Naive thymus-derived CD8-positive, alpha-beta T cell (primary cell): ENCODE data around the gene ZBTB7A. TPM values are rescaled to one million over a fixed set of nuclear protein-coding genes. Genes with fewer than 3 reads are reported as not detected.

Experiments used
- ATAC-seq, 2 donors: fragments of 150-1000 bp; cut with Tn5 transposase in 1 of 2; sonication (Bioruptor Pico), chemical (Tn5 transposase) in 1 of 2; 1 replicate in 1 of 2; 2 replicates in 1 of 2; pipeline ENCODE4 v1.10.0; 2021; ENCODE audit warnings: mild to moderate bottlenecking in 2 of 2, moderate library complexity in 2 of 2
- POLR2A ChIA-PET: fragments of 350-600 bp; sonication (Branson Sonifier 250); formaldehyde crosslinking; loops from one replicate; lab custom pipeline; 2021; ENCODE audit warnings: antibody characterized with exemption; lab: Charles Lee
- DNase-seq, 10 donors: peaks; one replicate each; pipeline versions ENCODE4 v3.0.0 to v3.0.0-alpha.2; 2020 to 2022
- H3K27ac Mint-ChIP-seq, 10 donors: one replicate each; pipeline ENCODE4 v1.8.0; 2020 to 2022; ENCODE audit warnings: mild to moderate bottlenecking in 10 of 10, mixed read lengths in 10 of 10, moderate library complexity in 4 of 10, inconsistent platforms in 1 of 10
- H3K27me3 Mint-ChIP-seq, 5 donors: one replicate each; pipeline ENCODE4 v1.8.0; 2021 to 2022; ENCODE audit warnings: mixed read lengths in 5 of 5
- H3K36me3 Mint-ChIP-seq, 3 donors: one replicate each; pipeline ENCODE4 v1.8.0; 2020 to 2022; ENCODE audit warnings: mixed read lengths in 3 of 3, mild to moderate bottlenecking in 2 of 3, inconsistent platforms in 1 of 3
- H3K4me1 Mint-ChIP-seq, 4 donors: one replicate each; pipeline ENCODE4 v1.8.0; 2021 to 2022; ENCODE audit warnings: mixed read lengths in 4 of 4
- H3K4me3 Mint-ChIP-seq, 10 donors: one replicate each; pipeline ENCODE4 v1.8.0; 2020 to 2022; ENCODE audit warnings: mild to moderate bottlenecking in 10 of 10, mixed read lengths in 10 of 10, moderate library complexity in 6 of 10, inconsistent platforms in 1 of 10
- H3K9me3 Mint-ChIP-seq, 9 donors: one replicate each; pipeline ENCODE4 v1.8.0; 2020 to 2022; ENCODE audit warnings: mixed read lengths in 9 of 9, mild to moderate bottlenecking in 3 of 9, inconsistent platforms in 1 of 9, moderate library complexity in 1 of 9
- polyA plus RNA-seq, 3 donors: library from polyadenylated mRNA; unstranded; fragments of 300-500 nt; fragmentation: Illumina TruSeq; gene quantifications; one replicate each; pipeline ENCODE4 v1.2.3, GENCODE V29; 2021
- total RNA-seq, 8 experiments: library from RNA in 2 of 8; stranded (reverse) in 2 of 8; gene quantifications; one replicate each; pipeline ENCODE4 v1.2.3 and lab custom pipeline; 2021 to 2026

ZBTB7A gene
- total and polyA plus RNA-seq, 5 experiments from 2014 or later, result 31.3 to 59.9 (median 52.2) TPM

GRCh38 chr19:4065430-4066175 lies 1.1 kb downstream of the ZBTB7A start:
- H3K36me3 Mint-ChIP-seq, result peaks cover 0 to 5% (median 0%) of the 10 kb centered on the region in 3 donors
- POLR2A ChIA-PET, result interaction anchor here (0.6 to 5.4 kb wide), 21 partner anchors 11 to 549 kb away, joined by 3 to 74 read pairs (median 7); partner anchors contain the start of genes EEF2, PIAS4 and YJU2
- H3K9me3 Mint-ChIP-seq, result no peaks in the 10 kb centered on the region
- ATAC-seq, result peak; percentile 60 to 76
- peak; percentile 93 to 99 (median 98) for DNase-seq
- H3K27me3 Mint-ChIP-seq, result no peaks in the 10 kb centered on the region
- H3K4me1 Mint-ChIP-seq, result peaks cover 7 to 53% (median 42%) of the 10 kb centered on the region in 4 donors
- H3K4me3 Mint-ChIP-seq, result peak overlapping the region; percentile 50 to 88 (median 67)
- H3K27ac Mint-ChIP-seq, result peak overlapping the region in 7 of 10 donors; percentile 32 to 81 (median 65)

GRCh38 chr19:4064496-4065260 lies 2.0 kb downstream of the ZBTB7A start:
- peak overlapping the region in 6 of 10 donors; percentile 14 to 95 (median 50) for H3K27ac Mint-ChIP-seq
- DNase-seq (peak; percentile 38 to 77 (median 56)), ATAC-seq (no peak)
- H3K9me3 Mint-ChIP-seq, result no peaks in the 10 kb centered on the region
- H3K4me1 Mint-ChIP-seq, result peaks cover 9 to 49% (median 41%) of the 10 kb centered on the region in 4 donors
- H3K4me3 Mint-ChIP-seq, result peak overlapping the region; percentile 33 to 91 (median 83)
- H3K27me3 Mint-ChIP-seq, result no peaks in the 10 kb centered on the region
- H3K36me3 Mint-ChIP-seq, result peaks cover 0 to 5% (median 0%) of the 10 kb centered on the region in 3 donors
- POLR2A ChIA-PET, result interaction anchor here (0.7 to 3.1 kb wide), 10 partner anchors 12 to 79 kb away, joined by 3 to 13 read pairs (median 5); partner anchors contain the start of genes EEF2 and PIAS4

GRCh38 chr19:4064149-4064495 lies 2.6 kb downstream of the ZBTB7A start:
- no peak for ATAC-seq
- Mint-ChIP-seq H3K4me1 (peaks cover 8 to 47% (median 37%) of the 10 kb centered on the region in 4 donors), H3K9me3 (no peaks in the 10 kb centered on the region), H3K36me3 (peaks cover 0 to 5% (median 0%) of the 10 kb centered on the region in 3 donors), H3K27ac (peak overlapping the region; percentile 14 to 95 (median 90)), H3K4me3 (peak overlapping the region; percentile 71 to 91 (median 86)), H3K27me3 (no peaks in the 10 kb centered on the region)
- POLR2A ChIA-PET, result interaction anchor here (0.6 to 3.1 kb wide), 9 partner anchors 13 to 353 kb away, joined by 3 to 13 read pairs (median 5); partner anchors contain the start of genes EEF2 and PIAS4
- DNase-seq, result no peak

GRCh38 chr19:4063369-4064148 lies 3.1 kb downstream of the ZBTB7A start:
- peak overlapping the region; percentile 14 to 95 (median 90) for H3K27ac Mint-ChIP-seq

GRCh38 chr19:4062419-4063368 lies 4.0 kb downstream of the ZBTB7A start:
- ATAC-seq, result no peak

More at GRCh38 chr19:4063369-4064148, 3.1 kb downstream of the ZBTB7A start:
- Mint-ChIP-seq H3K4me1 (peaks cover 6 to 44% (median 32%) of the 10 kb centered on the region in 4 donors), H3K4me3 (peak overlapping the region; percentile 71 to 91 (median 86)), H3K36me3 (peaks cover 0 to 5% (median 0%) of the 10 kb centered on the region in 3 donors), H3K9me3 (no peaks in the 10 kb centered on the region), H3K27me3 (no peaks in the 10 kb centered on the region)
- POLR2A ChIA-PET, result interaction anchor here (0.6 to 3.1 kb wide), 13 partner anchors 14 to 354 kb away, joined by 3 to 13 read pairs (median 4); partner anchors contain the start of genes EEF2 and PIAS4
- ATAC-seq (no peak), DNase-seq (no peak)

GRCh38 chr19:4061683-4062418 lies 4.8 kb downstream of the ZBTB7A start:
- Mint-ChIP-seq H3K27ac (peak overlapping the region in 7 of 10 donors; percentile 34 to 86 (median 62)), H3K27me3 (no peaks in the 10 kb centered on the region), H3K36me3 (peaks cover 0 to 13% (median 0%) of the 10 kb centered on the region in 3 donors), H3K9me3 (no peaks in the 10 kb centered on the region), H3K4me3 (peak overlapping the region in 8 of 10 donors; percentile 19 to 91 (median 58)), H3K4me1 (peaks cover 4 to 44% (median 33%) of the 10 kb centered on the region in 4 donors)
- POLR2A ChIA-PET, result interaction anchor here (0.9 to 3.1 kb wide), 7 partner anchors 9 to 77 kb away, joined by 3 to 12 read pairs (median 4); partner anchors contain the start of gene EEF2
- DNase-seq (no peak), ATAC-seq (no peak)

More at GRCh38 chr19:4062419-4063368, 4.0 kb downstream of the ZBTB7A start:
- Mint-ChIP-seq H3K27me3 (no peaks in the 10 kb centered on the region), H3K27ac (peak overlapping the region in 8 of 10 donors; percentile 19 to 93 (median 70)), H3K9me3 (no peaks in the 10 kb centered on the region), H3K36me3 (peaks cover 0 to 6% (median 0%) of the 10 kb centered on the region in 3 donors), H3K4me3 (peak overlapping the region; percentile 71 to 91 (median 86)), H3K4me1 (peaks cover 3 to 38% (median 29%) of the 10 kb centered on the region in 4 donors)
- no peak for DNase-seq
- POLR2A ChIA-PET, result interaction anchor here (0.8 to 3.1 kb wide), 9 partner anchors 10 to 78 kb away, joined by 3 to 12 read pairs (median 4); partner anchors contain the start of genes EEF2 and PIAS4

GRCh38 chr19:4061178-4061682 lies 5.5 kb downstream of the ZBTB7A start:
- Mint-ChIP-seq H3K36me3 (peaks cover 0 to 19% (median 0%) of the 10 kb centered on the region in 3 donors), H3K4me3 (peak overlapping the region in 6 of 10 donors; percentile 54 to 80 (median 70)), H3K4me1 (peaks cover 4 to 45% (median 35%) of the 10 kb centered on the region in 4 donors), H3K9me3 (no peaks in the 10 kb centered on the region), H3K27me3 (no peaks in the 10 kb centered on the region), H3K27ac (peak overlapping the region in 6 of 10 donors; percentile 19 to 93 (median 82))
- no peak for DNase-seq
- POLR2A ChIA-PET, result interaction anchor here (0.6 to 3.1 kb wide), 4 partner anchors 43 to 76 kb away, joined by 4 to 12 read pairs (median 7); partner anchors contain the start of gene EEF2
- ATAC-seq, result no peak

GRCh38 chr19:4060621-4061177 lies 6.0 kb downstream of the ZBTB7A start:
- DNase-seq, result no peak
- Mint-ChIP-seq H3K4me3 (peak overlapping the region; percentile 24 to 81 (median 67)), H3K36me3 (peaks cover 0 to 24% (median 2%) of the 10 kb centered on the region in 3 donors), H3K9me3 (no peaks in the 10 kb centered on the region), H3K4me1 (peaks cover 6 to 51% (median 40%) of the 10 kb centered on the region in 4 donors), H3K27me3 (no peaks in the 10 kb centered on the region), H3K27ac (peak overlapping the region in 9 of 10 donors; percentile 19 to 93 (median 87))
- no peak for ATAC-seq
- POLR2A ChIA-PET, result interaction anchor here (0.5 to 2.0 kb wide), 5 partner anchors 8 to 74 kb away, joined by 3 to 10 read pairs (median 4); no protein-coding TSS in a partner anchor

GRCh38 chr19:4059891-4060620 lies 6.6 kb downstream of the ZBTB7A start:
- Mint-ChIP-seq H3K27me3 (no peaks in the 10 kb centered on the region), H3K4me1 (peaks cover 8 to 55% (median 42%) of the 10 kb centered on the region in 4 donors), H3K27ac (peak overlapping the region; percentile 61 to 93 (median 86)), H3K36me3 (peaks cover 0 to 30% (median 2%) of the 10 kb centered on the region in 3 donors), H3K4me3 (peak overlapping the region; percentile 24 to 81 (median 67)), H3K9me3 (no peaks in the 10 kb centered on the region)
- POLR2A ChIA-PET, result interaction anchor here (0.5 to 2.0 kb wide), 7 partner anchors 9 to 73 kb away, joined by 3 to 10 read pairs (median 4); no protein-coding TSS in a partner anchor
- ATAC-seq (peak; percentile 28 to 46), DNase-seq (peak in 5 of 10 donors; percentile 36 to 54 (median 49))
